HL-60/S4 (cell line): ENCODE measurements around the gene COL12A1.

Experiments used
- in situ Hi-C: fragments of 300-500 bp; cut with MboI; formaldehyde crosslinking; loops from 2 replicates; pipeline ENCODE4 v1.14.3; 2022; ENCODE audit warnings: low sequenced_read_pairs

The COL12A1 gene

GRCh38 chr6:75070244-75070643 is 135.6 kb downstream of the COL12A1 start:
- in situ Hi-C loops = no loop called here

DNA sequence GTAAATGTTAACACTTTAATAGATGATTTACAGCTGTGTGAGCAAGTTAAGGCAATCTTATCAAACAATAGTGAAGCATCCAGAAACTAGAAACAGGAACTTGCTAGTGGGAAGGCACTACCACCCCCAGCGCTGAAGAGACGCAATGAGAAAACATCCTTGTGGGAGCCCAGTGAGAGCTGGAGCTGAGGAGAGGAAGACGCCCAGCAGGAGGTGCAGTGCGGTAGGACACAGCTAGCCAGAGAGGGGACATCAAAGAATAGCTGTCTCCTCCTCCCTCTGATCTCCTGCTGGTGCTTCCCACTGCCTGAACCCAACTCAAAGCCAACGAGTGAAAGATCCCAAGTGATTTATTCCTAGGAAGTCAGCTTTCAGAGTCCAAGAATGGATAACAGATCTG is 140.3 kb downstream of the COL12A1 start:
- in situ Hi-C loops = no loop called here

DNA sequence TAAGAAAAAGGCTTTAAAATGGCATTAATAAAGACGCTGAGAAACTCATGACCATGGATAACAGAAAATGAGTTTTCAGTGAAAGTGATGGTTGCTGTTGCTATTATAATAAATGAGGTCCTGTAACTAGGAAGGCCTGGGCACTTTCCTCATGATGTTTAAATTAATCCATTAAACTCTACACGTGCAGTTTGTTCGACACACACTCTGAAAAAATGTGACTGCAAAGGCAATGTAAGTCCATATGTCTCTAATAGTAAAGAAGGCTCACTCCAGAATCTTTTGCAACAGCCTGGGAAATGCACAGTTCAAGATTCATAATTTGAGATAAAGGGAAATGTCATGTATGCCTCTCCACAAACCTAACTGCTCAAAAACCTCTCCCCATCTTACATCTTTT is 153.4 kb downstream of the COL12A1 start:
- in situ Hi-C loops = no loop called here

GRCh38 chr6:75049308-75049707 is 156.5 kb downstream of the COL12A1 start:
- in situ Hi-C loops = no loop called here

DNA sequence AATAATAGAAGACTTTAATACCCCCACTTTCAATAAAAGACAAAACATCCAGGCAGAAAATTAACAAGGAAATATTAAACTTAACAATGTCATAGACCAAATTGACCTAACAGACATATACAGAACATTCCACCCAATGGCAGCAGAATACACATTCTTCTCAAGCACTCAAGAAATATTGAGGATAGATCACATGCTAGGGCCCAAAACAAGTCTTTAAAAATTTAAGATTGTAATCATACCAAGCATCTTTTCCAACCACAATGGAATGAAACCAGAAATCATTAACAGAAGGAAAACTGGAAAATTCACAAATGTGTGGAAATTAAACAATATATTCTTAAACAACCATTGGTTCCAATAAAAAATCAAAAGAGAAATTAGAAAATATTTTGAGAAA is 161.0 kb downstream of the COL12A1 start:
- in situ Hi-C loops = no loop called here

GRCh38 chr6:75041381-75041780 is 164.5 kb downstream of the COL12A1 start:
- in situ Hi-C loops = no loop called here
